KMS-11 (cell line): ENCODE measurements around the gene AKIP1.

ENCODE experiments used
- H2AFZ ChIP-seq: fragments of 200-600 bp; sonication (generic); 2 replicates; pipeline ENCODE4 v1.6.1; 2016; ENCODE audit warnings: antibody characterized with exemption, mixed run types, low read depth
- H3K27ac ChIP-seq: fragments of 200-600 bp; sonication (generic); 2 replicates; pipeline ENCODE4 v1.6.1; 2016; ENCODE audit warnings: mild to moderate bottlenecking, mixed run types
- H3K27me3 ChIP-seq: fragments of 200-600 bp; sonication (generic); 2 replicates; pipeline ENCODE4 v1.6.1; 2017; ENCODE audit warnings: mild to moderate bottlenecking, low read depth, mixed run types, moderate library complexity; ENCODE audit not compliant: insufficient read depth
- H3K36me3 ChIP-seq: fragments of 200-600 bp; sonication (generic); 2 replicates; pipeline ENCODE4 v1.6.1; 2017; ENCODE audit warnings: mild to moderate bottlenecking, mixed run types; ENCODE audit not compliant: insufficient read depth
- H3K4me1 ChIP-seq: fragments of 200-600 bp; sonication (generic); 2 replicates; pipeline ENCODE4 v1.6.1; 2016; ENCODE audit warnings: mild to moderate bottlenecking, low read depth, mixed run types; ENCODE audit not compliant: poor library complexity, severe bottlenecking
- H3K4me2 ChIP-seq: fragments of 200-600 bp; sonication (generic); 2 replicates; pipeline ENCODE4 v1.7.0; 2016; ENCODE audit warnings: mild to moderate bottlenecking, mixed run types
- H3K4me3 ChIP-seq: fragments of 200-600 bp; sonication (generic); IDR thresholded peaks from 2 replicates; pipeline ENCODE4 v1.6.1; 2017; ENCODE audit warnings: low read depth, low read length, mixed read lengths; ENCODE audit not compliant: insufficient read depth
- H3K79me2 ChIP-seq: fragments of 200-600 bp; sonication (generic); 2 replicates; pipeline ENCODE4 v1.6.1; 2016; ENCODE audit warnings: low read depth, mixed run types; ENCODE audit not compliant: insufficient read depth
- H3K9ac ChIP-seq: fragments of 200-600 bp; sonication (generic); 2 replicates; pipeline ENCODE4 v1.6.1; 2016; ENCODE audit warnings: mild to moderate bottlenecking, mixed run types
- H4K20me1 ChIP-seq: fragments of 200-600 bp; sonication (generic); 2 replicates; pipeline ENCODE4 v1.6.1; 2016; ENCODE audit warnings: mild to moderate bottlenecking, mixed run types; ENCODE audit not compliant: insufficient read depth
- TF ChIP-seq, protein P1 (sequence below): fragments of 200-600 bp; sonication (generic); conservative IDR thresholded peaks from 2 replicates; pipeline ENCODE4 v1.6.1; 2017; ENCODE audit warnings: low read depth, mild to moderate bottlenecking, antibody characterized with exemption, low read length, moderate library complexity, mixed read lengths

Gene AKIP1

DNA sequence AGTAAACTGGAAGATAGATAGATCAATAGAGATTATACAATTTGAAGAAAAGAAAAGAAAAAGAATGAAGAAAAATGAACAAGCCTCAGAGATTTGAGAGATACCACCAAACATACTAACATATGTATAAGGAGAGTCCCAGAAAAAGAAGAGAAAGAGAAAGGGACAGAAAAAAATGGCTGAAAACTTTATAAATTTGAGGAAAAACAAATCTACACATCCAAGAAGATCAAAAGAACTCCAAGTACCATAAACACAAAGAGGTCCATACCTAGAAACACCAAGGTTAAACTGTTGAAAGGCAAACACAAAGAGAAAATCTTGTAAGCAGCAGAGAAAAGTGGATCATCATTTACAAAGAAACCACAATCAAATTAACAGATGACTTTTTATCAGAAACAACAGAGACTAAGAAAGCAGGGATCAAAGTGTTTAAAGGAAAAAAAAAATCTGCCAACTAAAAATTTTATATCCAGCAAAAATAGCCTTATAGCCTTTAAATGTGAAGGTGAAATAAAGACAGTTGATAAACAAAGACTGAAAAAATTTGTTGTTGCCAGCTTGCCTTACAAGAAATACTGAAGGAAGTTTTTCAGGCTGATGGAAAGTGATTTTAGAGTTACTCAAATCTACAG is 11.8 kb upstream of the AKIP1 start:
- H3K4me3 ChIP-seq = no peak overlapping the region
- H2AFZ ChIP-seq = no peak overlapping the region
- H3K27me3 ChIP-seq = no peaks in the 10 kb centered on the region
- no peaks in the 10 kb centered on the region for H3K36me3 ChIP-seq
- H3K9ac ChIP-seq = no peak overlapping the region
- H3K79me2 ChIP-seq = no peaks in the 10 kb centered on the region
- H3K4me2 ChIP-seq = no peak overlapping the region
- no peaks in the 10 kb centered on the region for H3K4me1 ChIP-seq
- TF ChIP-seq, protein P1, sequence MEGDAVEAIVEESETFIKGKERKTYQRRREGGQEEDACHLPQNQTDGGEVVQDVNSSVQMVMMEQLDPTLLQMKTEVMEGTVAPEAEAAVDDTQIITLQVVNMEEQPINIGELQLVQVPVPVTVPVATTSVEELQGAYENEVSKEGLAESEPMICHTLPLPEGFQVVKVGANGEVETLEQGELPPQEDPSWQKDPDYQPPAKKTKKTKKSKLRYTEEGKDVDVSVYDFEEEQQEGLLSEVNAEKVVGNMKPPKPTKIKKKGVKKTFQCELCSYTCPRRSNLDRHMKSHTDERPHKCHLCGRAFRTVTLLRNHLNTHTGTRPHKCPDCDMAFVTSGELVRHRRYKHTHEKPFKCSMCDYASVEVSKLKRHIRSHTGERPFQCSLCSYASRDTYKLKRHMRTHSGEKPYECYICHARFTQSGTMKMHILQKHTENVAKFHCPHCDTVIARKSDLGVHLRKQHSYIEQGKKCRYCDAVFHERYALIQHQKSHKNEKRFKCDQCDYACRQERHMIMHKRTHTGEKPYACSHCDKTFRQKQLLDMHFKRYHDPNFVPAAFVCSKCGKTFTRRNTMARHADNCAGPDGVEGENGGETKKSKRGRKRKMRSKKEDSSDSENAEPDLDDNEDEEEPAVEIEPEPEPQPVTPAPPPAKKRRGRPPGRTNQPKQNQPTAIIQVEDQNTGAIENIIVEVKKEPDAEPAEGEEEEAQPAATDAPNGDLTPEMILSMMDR = no peak
- H4K20me1 ChIP-seq = no peaks in the 10 kb centered on the region
- no peak overlapping the region for H3K27ac ChIP-seq

DNA sequence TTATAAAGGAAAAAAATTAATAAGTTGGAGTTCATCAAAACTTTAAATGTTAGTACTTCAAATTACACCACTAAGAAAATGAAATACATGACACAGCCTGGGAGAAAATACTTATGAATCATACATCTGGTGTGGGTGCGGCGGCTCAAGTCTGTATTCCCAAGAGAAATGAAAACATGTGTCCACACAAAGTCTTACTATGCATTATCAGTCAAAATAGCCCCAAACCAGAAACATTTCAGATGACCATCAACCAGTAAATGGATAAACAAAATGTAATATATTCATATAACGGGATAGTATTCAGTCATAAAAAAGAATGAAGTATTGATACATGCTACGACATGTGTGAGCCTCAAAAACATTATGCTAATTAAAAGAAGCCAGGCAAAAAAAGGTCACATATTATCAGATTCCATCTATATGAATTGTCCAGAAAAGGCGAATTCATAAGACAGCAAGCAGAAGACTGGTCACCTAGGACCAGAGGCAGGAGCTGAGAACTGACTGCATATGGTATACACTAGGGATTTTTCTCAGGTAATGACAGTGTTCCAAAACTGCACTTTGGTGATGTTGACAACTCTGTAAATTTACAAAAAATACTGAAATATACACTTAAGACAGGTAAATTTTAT is 5.3 kb upstream of the AKIP1 start:
- Histone ChIP-seq H4K20me1 (no peaks in the 10 kb centered on the region), H3K4me3 (no peak overlapping the region), H3K27me3 (no peaks in the 10 kb centered on the region), H3K27ac (no peak overlapping the region), H3K9ac (no peak overlapping the region), H3K4me1 (peaks cover 3% of the 10 kb centered on the region), H2AFZ (no peak overlapping the region), H3K79me2 (no peaks in the 10 kb centered on the region), H3K36me3 (no peaks in the 10 kb centered on the region), H3K4me2 (no peak overlapping the region)
- TF ChIP-seq, protein P1 = no peak

DNA sequence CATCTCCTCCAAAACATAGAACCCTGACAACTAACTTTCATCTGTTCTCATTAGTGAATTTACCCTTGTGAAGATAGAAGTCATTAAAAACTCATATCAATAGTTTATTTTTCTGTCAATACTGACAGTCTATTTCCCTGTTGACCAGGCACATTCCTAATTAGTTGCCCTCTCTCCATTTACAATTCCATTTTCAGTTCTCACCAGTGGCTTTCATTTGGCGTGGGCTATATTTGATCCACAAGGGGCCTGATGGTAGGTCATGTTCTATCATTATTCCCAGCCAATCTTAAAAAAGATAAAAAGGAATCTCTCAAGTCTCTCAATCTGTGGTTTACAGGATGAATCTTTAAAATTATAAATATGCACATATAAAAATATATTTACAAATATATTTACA is 3.9 kb upstream of the AKIP1 start:
- no peaks in the 10 kb centered on the region for H4K20me1 ChIP-seq
- no peak overlapping the region for H3K27ac ChIP-seq
- TF ChIP-seq, protein P1 = no peak
- no peaks in the 10 kb centered on the region for H3K36me3 ChIP-seq
- H3K79me2 ChIP-seq = no peaks in the 10 kb centered on the region
- H3K9ac ChIP-seq = no peak overlapping the region
- no peaks in the 10 kb centered on the region for H3K27me3 ChIP-seq
- no peak overlapping the region for H3K4me3 ChIP-seq
- H3K4me2 ChIP-seq = no peak overlapping the region; the same call in 1 of the 2 replicates
- H3K4me1 ChIP-seq = peaks cover 3% of the 10 kb centered on the region
- H2AFZ ChIP-seq = no peak overlapping the region

DNA sequence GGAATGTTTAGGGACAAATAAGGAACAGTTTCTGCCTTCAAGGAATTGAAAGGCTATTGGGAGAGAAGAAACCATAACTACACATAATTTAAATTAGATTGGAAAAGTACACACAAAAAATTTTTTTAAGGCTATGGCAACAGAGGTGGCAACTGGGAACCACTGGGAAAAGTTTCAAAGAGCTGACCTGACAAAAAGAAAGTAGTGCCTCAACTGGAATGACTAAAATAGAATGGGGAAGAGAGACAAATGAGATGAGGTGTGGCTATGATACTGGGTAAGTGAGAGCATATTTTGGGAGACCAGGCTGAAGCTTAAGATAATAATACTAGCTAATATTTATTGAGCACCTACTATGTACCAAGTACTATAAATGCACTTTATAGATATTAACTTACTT is 2.9 kb upstream of the AKIP1 start:
- no peak overlapping the region for H3K9ac ChIP-seq
- H3K4me1 ChIP-seq = peaks cover 4% of the 10 kb centered on the region
- no peaks in the 10 kb centered on the region for H3K27me3 ChIP-seq
- TF ChIP-seq, protein P1 = no peak
- H3K4me2 ChIP-seq = no peak overlapping the region
- H3K36me3 ChIP-seq = no peaks in the 10 kb centered on the region
- no peak overlapping the region for H3K4me3 ChIP-seq
- no peaks in the 10 kb centered on the region for H4K20me1 ChIP-seq
- no peak overlapping the region for H3K27ac ChIP-seq
- no peaks in the 10 kb centered on the region for H3K79me2 ChIP-seq
- H2AFZ ChIP-seq = no peak overlapping the region
